NCI-H345 (cell line): Measurements from ENCODE around the gene UBE2L3.
"Not testable (repeated sequence)": the region's sequence is repeated elsewhere in the genome, so short reads cannot be mapped to it uniquely, and the experiment has no call there.

Experiments
- DNase-seq: peaks from one replicate; lab custom pipeline; 2025; lab: John Stamatoyannopoulos, UW

Gene UBE2L3

DNA sequence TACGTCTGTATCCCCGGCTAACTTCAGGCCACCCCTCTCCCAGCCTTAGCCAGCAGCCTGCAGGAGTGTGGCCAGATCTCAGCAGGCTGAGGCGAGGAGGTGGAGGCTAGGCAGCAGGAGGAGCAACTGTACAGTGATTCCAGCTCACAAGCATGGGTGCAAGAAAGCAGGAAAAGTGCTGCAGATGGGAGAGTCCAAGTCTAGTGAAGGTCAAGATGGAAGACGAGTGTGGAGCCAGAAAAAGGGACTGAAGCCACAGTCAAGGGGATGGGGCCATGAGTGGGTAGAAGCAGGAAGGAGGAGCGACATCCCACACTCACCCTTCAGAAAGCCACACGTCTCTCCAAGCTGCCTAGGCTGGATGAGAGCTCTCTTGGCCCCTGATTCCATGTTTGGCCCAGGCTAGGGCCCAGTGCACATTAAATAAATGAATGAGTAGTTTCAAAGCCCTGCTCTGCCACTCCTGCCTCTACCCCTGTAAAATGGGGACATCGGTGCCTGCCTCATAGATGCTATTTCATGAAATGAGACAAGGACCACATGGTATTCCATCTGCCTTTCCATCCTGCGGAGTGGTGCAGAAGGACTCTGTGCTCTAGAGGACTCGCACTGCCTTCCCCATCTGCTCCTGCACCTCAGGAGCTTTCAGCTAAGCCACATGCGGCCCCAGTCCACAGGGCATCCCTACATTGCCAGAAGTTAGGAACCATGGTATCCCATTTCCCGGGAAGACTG, 59.4 kb downstream of the UBE2L3 start:
- DNase-seq: no peak

DNA sequence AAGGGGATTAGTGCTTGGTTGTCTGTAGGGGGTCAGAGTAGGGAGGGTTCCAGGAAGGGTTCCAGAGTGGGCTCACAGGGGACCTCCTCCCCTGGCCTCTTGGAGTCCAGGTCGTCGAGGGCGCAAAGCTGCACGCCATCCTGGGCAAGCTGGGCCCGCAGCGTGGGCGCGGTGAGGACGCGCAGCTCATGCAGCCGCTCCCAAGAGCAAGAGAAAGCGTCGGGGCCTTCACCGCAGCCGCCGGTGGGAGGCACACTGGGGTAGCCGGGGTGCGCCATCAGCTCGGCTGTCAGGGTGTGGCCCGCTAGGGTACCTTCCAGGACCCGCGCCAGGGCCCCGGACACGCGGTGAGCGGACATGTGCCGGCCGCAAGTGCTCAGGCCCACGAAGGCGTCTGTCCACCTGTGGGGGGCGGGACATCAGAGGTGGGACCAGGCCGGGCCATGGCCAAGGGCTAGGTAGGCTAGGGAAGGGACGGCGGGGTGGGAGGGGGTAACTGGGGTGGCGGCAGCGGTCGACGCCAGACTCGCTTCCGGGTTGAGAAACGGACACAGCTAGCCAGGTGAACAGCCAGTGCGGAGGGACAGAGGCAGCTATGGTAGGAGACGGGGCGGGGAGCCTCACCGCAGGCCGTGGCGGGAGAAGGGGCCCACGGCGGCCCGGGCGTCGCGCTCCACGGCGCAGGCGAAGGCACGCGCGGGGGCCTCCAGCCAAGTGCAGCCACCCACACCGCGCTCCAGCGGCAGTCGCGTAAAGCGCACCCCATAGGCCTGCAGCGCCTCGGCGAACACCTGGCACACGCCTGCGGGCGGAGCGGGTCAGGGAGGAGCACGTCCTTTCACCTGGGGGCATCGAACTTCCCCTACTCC, 61.1 kb downstream of the UBE2L3 start:
- DNase-seq: no peak

DNA sequence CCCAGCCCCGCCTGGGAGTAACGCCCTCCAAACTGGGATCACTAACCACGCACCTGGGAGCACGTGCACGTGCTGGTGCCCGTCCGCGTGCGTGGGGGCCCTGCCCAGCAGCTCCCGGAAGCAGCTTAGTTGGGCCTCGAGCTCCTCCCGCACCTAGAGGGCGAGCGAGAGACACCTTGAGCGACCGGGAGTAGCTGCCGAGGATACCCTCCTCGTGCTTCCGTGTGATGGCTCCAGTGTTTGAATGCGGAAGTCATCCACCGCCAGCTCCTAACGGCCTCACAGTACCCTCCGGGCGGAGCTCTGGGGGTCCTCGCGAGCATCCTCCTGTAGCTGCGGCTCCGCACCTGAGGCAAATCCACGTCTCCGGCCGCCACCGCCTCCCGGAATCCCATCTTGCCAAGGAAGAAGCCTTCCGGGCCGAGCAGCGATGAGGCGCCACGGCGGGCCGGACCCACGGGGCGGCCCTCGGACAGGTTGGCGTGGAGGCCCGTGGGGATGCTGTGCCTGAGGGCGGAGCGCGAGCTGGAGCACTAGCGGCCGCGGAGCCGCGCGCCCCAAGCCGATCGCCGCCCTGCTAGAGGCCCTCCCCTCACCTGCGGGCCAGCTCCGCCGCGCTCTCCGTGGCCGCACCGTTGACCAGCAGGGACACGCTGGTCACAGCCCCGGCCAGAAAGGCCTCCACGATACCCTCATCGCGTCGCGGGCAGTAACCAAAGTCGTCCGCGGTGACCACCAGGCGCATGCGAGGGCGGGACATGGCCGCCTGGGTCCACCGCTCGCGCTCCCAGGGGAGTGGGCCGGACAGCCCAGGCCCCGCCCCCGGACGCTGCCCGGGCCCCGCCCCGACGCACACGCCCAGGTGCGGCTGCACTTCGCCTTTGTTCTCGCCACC, 62.0 kb downstream of the UBE2L3 start, which contains the start of gene YDJC:
TSS of gene YDJC (minus strand) at position 768 of the 895 bp plus-strand sequence. CDS start at position 760, 8 bp downstream.
- peak; percentile 91 for DNase-seq

DNA sequence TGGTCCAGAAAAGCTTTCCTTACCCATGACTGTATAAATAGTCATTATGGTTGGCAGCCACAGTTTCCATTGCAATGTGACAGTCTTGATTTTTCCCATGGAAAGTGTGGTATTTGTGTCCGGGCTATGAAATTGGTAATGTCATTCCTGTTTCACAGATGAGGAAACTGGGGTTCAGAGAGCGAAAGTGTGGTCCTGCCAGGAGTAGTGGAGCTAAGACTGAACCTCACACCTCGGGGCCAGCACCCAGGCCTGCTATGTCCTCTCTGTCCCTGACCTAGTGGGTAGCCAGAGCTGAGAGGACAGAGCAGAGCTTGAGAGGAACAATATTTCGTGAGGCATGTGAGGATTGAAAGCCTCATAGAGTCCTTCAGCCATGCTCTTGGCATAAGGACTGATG, 63.5 kb downstream of the UBE2L3 start:
- DNase-seq: no peak

DNA sequence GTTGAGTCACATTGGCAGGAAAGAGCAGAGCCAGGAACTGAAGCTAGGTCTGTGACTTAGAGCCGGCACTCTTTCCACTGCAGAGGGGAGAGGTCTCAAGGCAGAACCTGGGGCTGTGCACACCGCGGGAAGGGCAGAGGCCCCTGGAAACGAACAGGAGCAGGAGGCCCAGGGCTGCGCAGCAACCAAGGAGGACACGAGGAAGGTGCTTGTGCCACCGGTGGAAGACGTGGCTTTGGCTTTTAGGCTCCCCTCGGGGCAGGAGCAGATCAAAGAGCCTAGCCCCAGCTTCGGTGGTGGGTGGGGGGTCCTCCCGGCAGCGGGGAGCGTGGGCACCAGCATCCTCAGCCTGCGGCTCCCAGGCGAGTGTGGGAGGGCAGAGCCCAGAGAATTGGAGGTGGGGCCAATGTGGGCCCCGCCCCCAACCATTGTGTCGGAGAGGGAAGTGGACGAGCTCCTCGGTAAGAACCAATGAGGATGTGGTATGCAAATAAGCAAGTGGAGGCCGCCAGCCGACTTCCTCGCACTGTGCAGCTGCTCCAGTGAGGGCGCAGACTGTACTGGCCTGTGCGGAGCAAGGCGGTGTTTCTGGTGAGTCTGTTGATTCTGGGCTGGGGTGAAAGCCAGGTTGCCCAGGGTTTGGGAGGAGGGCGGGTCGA, 64.9 kb downstream of the UBE2L3 start, which contains the start of gene CCDC116:
TSS of gene CCDC116 (plus strand) at position 524 of the 659 bp plus-strand sequence. CDS start 422 bp downstream, outside the sequence.
- no peak for DNase-seq

DNA sequence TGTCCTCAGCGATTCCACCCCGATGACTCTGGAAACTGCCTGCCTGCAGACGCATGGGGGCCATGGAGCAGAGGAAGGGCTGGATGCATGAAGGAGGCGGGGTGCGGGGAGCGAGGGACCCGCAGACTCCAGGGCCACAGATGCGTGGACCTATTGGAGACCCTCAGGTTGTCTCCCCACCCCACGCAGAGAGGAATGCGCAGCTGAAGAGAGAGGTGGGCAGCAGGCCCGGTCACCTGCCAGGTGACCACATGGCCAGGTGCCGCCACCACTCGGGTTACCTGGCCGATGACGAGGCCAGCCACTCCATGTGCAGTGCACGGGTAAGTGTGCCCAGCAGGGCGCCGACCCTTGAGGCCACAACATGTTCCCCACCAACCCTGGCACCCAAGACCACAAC, 65.4 kb downstream of the UBE2L3 start:
- no peak for DNase-seq

DNA sequence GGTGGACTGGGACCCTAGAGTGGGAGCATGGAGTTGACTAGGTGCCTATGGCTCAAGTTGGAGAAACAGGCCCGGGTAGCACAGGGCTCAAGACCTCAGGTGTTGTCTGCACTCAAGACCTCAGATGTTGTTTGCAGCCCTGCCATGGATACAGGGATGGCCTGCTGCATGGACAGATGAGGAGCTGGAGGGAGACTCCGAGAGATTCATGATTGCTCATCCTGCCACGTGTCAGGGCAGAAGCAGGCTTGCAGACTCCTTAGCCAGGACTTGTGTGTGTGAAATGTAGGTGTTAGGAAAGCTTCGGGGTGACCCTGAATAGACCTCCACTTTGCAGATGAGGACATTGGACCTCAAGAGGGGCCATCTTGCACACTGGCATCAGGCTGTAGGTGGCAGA, 66.0 kb downstream of the UBE2L3 start:
- no peak for DNase-seq

DNA sequence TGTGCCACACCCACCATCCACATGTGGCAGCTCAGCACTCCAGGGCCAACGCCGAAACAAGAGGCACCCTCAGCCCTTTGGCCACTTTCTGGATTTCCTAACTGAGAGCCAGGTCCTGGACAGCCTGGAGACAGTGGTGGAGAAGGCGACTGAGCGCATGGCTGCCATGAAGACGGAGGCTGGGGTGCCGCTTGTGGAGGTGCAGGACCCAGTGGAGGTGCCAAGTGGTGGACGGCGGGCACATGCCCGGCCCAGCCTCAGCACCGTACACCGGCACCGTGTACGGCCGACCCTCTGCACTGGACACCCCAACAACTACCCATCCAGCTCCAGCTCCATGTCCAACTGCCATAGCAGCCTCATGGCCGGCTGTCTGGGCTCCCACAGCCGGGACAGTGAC, 66.6 kb downstream of the UBE2L3 start:
- no peak for DNase-seq

DNA sequence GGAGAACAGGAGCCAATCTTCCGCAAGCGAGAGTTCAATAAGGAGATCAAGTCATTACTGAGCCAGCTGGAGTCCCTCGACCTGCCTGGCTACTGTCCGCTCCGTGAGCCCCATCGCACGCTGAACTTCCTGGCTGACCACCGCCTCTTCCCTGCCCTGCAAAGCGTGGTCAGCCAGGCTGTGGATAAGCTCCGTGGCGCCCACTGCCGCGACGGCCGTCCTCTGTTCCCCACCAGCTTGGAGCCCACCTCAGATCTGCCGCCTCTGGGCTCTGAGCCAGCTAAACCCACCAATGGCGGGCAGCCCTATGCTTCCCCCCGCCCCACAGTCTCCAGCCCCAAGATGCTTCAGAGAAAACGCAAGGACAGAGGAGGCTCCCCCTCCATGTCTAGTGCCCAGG, 67.3 kb downstream of the UBE2L3 start:
- DNase-seq: no peak

DNA sequence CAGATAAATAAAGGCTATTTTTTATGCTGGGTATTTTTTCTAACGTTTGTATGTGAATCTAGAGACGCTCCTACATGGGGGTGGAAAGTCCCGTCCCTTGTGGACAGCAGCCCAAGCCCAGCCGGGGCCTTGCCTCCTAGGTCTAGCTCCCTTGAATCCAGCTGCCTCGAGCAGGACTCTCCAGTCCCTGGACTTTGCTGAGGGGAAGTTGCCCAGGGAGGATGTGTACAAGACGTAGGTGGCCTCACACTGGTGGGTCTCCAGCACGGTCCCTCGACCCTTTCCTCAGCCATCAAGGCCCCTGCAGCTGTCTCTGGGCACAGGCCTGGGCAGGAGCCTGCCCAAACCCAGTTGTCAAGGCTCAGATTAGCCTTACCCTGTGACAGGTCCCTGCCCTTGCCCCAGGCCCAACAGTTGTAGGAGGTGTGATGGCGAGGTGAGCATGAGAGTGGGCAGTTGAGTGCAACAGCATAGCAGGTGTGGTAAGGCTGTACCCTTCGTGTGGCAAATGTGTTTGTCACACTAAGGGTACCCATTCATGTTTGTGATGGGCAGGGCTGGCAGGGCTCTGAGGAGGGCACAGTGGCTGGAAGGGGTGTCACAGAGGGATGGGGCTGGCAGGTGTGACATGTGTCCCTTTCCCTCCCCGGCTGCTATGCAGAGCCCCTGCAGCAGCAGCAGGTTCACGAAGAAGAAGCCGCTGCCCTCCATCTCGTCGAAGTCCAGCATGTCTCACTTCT, 68.4 kb downstream of the UBE2L3 start:
- no peak for DNase-seq

DNA sequence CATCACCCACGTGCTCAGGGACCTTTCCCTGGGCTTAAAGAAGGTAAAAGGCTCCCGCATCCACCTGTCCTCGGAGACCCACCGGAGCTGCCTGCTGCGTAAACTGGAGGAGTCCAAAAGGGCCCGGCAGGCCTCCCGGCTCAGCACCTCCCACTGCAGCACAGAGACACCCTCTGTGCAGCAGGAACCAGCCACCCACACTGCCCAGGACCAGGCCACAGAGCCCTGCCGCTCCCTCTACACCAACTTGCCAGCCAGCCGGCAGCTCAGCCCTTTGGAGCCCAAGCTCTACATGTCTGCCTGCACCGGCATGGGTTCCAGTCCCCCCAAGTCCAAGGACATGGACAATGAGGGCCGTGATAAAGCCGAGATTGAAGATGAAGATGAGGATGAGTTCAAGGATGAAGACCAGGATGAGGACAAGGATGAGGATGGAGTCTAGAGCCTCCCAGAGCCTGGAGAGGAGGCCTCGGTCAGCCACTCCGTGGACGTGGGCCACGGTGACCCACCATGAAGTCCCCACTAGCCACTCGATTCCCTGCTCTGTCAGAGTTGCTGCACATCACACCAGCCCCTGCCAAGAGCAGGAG, 69.2 kb downstream of the UBE2L3 start:
- DNase-seq: no peak

DNA sequence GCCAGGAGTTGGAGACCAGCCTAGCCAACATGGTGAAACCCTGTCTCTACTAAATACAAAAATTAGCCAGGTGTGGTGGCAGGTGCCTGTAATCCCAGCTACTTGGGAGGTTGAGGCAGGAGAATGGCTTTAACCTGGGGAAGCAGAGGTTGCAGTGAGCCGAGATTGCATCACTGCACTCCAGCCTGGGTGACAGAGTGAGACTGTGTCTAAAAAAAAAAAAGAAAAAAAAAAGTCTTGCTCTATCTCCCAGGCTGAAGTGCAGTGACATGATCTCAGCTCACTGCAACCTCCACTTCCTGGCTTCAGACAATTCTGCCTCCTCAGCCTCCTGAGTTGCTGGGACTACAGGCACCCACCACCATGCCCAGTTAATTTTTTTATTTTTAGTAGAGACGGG, 69.9 kb downstream of the UBE2L3 start:
- DNase-seq: not testable (repeated sequence)

DNA sequence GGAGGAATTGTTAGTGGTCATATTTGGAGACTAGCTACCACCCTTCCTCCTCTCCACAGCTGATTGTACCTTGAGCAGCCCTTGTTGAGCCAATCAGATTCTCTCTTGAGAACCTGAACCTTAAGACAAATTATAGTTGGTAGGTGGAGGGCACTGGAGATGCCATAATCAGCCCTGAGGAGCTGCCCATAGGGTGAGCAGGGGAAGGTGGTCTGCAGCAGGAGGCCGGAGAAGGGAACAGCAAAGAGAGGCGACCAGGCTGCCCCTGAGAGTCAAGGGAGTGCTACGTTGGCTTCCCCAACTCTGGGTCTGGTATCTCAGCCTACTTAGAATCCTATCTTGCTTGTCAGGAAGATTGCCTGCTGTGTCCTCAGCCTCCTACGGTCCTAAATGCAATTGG, 71.8 kb downstream of the UBE2L3 start:
- no peak for DNase-seq

DNA sequence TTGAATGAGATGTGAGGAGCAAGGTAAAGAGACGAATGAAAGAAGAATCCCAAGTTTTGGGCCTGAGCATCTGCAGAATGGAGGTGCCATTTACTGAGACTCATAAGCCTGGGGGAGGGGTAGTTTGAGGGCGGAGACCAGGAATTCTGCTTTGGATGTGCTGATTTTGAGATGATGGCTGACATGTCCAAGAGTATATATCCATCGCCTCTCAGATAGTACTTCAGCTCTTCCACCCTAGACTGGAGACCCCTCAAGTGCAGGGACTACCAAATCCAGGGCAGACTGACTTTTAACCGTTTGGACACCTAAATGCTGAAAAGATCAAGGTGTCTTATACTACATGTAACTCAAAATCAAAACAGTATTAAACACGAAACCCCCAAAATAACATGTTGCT, 73.3 kb downstream of the UBE2L3 start:
- DNase-seq: no peak

DNA sequence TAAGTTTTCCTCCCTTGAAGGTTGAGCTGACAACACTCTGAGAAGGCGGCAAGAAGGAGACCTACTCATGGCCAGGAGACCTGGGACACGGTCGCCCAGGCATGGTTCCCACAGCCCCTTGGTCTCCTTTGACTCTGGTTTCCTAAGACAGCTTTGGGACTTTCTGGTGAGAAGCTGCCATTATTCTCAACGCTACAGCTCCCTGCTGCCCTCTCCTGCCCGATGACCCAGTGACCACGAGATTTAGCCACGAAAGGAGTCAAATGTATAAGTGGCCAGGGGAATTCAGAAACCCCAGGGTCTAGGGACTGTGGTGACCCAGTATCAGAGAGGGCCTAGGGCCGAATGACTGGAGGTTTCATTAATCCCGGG, 73.9 kb downstream of the UBE2L3 start:
- DNase-seq: no peak

DNA sequence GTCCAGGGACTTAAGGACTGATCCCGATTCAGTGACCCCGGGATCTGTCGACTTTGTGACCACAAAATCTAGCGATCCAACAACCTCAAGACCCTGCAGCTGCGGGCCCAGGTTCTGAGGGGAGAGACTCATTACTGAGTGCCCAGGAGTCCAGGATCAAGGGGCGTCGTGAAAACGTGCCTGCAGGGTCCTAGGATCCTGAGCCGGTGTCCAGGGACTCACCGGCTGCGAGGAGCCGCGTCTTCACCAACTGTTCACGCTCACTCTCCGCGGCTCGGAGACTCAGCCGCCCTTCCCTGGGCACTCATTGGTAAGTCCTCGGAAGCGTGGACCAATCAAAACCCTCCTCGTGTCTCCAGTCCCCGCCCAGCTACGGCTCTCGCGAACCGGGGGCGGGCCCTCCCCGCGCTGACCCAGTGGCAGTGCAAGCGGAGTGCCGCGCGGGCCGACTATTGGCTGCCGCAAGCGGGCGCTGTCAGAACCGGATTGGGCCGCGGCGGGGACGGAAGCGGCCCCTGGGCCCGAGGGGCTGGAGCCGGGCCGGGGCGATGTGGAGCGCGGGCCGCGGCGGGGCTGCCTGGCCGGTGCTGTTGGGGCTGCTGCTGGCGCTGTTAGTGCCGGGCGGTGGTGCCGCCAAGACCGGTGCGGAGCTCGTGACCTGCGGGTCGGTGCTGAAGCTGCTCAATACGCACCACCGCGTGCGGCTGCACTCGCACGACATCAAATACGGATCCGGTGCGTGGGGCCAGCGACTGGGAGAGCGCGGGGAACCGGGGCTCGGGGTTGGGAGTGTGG, 74.5 kb downstream of the UBE2L3 start, which contains the start of gene SDF2L1:
TSS of gene SDF2L1 (plus strand) at position 514 of the 795 bp plus-strand sequence. CDS start at position 549, 35 bp downstream.
- DNase-seq: peak; percentile 97

DNA sequence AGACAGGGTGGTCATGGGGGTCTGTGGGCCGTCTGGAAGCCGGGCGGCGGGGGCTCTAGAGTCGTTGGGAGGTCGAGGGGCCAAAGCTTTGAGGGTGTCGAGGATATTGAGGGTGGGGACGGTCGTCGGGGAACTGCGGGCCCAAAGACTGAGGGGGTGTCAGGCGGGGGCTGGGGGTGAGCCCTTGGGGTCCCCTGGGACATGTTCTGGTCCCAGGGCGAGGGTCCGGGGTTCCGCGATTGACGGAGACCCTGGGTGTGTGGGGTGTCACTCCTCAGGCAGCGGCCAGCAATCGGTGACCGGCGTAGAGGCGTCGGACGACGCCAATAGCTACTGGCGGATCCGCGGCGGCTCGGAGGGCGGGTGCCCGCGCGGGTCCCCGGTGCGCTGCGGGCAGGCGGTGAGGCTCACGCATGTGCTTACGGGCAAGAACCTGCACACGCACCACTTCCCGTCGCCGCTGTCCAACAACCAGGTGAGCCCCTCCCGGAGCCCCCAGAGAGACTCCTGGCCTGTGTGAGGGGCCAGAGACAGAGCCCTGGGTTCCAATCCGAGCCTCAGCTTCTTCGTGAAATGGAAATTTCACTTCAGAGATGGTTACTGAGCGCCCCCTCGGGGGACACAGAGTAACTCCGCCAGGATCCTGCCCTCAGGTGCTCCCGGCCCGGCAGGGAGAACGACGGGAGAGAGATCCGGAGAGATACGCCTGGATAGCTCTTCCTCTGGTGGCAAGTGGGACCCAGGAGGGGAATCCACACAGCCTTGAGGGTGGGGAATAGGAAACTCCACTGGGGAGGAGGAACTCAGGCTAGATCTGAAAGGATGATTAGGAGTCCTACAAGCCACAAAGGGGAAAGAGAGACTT, 75.3 kb downstream of the UBE2L3 start:
- peak; percentile 63 for DNase-seq

DNA sequence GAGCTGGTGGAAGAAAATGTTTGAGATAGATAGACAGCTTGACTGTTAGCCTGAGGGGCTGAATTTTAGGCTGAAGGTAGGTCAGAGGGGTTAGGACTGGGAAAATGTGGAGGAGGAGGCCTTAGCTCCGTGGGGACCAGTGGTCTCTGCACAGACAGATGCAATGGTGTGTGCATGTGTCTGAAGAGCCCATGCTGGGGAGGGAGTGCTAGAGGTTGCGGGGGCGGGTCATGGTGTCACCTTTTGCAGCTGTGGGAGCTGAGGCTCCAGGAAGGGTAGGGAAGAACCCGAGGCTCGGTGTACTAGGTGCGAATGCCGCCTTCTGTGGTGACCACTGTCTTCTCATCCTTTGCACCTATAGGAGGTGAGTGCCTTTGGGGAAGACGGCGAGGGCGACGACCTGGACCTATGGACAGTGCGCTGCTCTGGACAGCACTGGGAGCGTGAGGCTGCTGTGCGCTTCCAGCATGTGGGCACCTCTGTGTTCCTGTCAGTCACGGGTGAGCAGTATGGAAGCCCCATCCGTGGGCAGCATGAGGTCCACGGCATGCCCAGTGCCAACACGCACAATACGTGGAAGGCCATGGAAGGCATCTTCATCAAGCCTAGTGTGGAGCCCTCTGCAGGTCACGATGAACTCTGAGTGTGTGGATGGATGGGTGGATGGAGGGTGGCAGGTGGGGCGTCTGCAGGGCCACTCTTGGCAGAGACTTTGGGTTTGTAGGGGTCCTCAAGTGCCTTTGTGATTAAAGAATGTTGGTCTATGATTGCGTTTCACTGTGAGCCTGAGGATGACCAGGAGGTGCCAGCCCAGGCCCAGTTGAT, 76.2 kb downstream of the UBE2L3 start:
- DNase-seq: no peak
